Neural cell (in vitro differentiated cells): ENCODE measurements around the gene APBA3. TPM values are rescaled to one million over a fixed set of nuclear protein-coding genes. Genes with fewer than 3 reads are reported as not detected.

Experiments used
- H2AFZ ChIP-seq: fragments of 200-600, 300-800 bp; sonication (generic), shearing (Covaris generic); 2 replicates; pipeline ENCODE4 v1.6.0; 2014; ENCODE audit warnings: low read depth, mild to moderate bottlenecking, antibody characterized with exemption, low read length, moderate library complexity
- H3F3A ChIP-seq: fragments of 200-600 bp; shearing (Covaris generic); 2 replicates; pipeline ENCODE4 v1.6.1; 2016; ENCODE audit warnings: mild to moderate bottlenecking, moderate library complexity, mixed read lengths, antibody characterized with exemption, low read length; ENCODE audit not compliant: insufficient read depth, poor library complexity, severe bottlenecking
- H3K27ac ChIP-seq: fragments of 200-600, 300-800 bp; sonication (generic), shearing (Covaris generic); 2 replicates; pipeline ENCODE4 v1.5.1; 2014; ENCODE audit warnings: mild to moderate bottlenecking, low read length, moderate library complexity
- H3K27me3 ChIP-seq: fragments of 300-800, 200-600 bp; sonication (generic), shearing (Covaris generic); 2 replicates; pipeline ENCODE4 v1.6.0; 2014; ENCODE audit warnings: mild to moderate bottlenecking, low read depth, low read length, moderate library complexity; ENCODE audit not compliant: insufficient read depth
- H3K36me3 ChIP-seq: fragments of 300-800, 200-600 bp; sonication (generic), shearing (Covaris generic); 2 replicates; pipeline ENCODE4 v1.5.1; 2014; ENCODE audit warnings: mild to moderate bottlenecking, antibody characterized with exemption, low read length, moderate library complexity; ENCODE audit not compliant: insufficient read depth
- H3K4me2 ChIP-seq: fragments of 300-800, 200-600 bp; sonication (generic), shearing (Covaris generic); 2 replicates; pipeline ENCODE4 v1.6.0; 2014; ENCODE audit warnings: mild to moderate bottlenecking, low read length
- H3K4me3 ChIP-seq: fragments of 300-800, 200-600 bp; sonication (generic), shearing (Covaris generic); 2 replicates; pipeline ENCODE4 v1.5.1; 2014; ENCODE audit warnings: mild to moderate bottlenecking, low read length, moderate library complexity
- H3K79me2 ChIP-seq: fragments of 200-600 bp; shearing (Covaris generic); replicated peaks from 2 replicates; pipeline ENCODE4 v1.6.0; 2014; ENCODE audit warnings: mild to moderate bottlenecking, low read length, moderate library complexity; ENCODE audit not compliant: insufficient read depth
- H3K9ac ChIP-seq: fragments of 300-800, 200-600 bp; sonication (generic), shearing (Covaris generic); 2 replicates; pipeline ENCODE4 v1.6.1; 2016; ENCODE audit warnings: mild to moderate bottlenecking, low read length, mixed read lengths
- H3K9me2 ChIP-seq: fragments of 200-600 bp; shearing (Covaris generic); 2 replicates; pipeline ENCODE4 v1.6.1; 2016; ENCODE audit warnings: mild to moderate bottlenecking, low read length, mixed read lengths; ENCODE audit not compliant: insufficient read depth
- H3K9me3 ChIP-seq: fragments of 200-600, 300-800 bp; sonication (generic), shearing (Covaris generic); 2 replicates; pipeline ENCODE4 v1.6.1; 2016; ENCODE audit warnings: mild to moderate bottlenecking, mixed run types, low read length, moderate library complexity, mixed read lengths
- H4K20me1 ChIP-seq: fragments of 200-600 bp; shearing (Covaris generic); 2 replicates; pipeline ENCODE4 v1.6.1; 2016; ENCODE audit warnings: mild to moderate bottlenecking, mixed run types; ENCODE audit not compliant: insufficient read depth
- EP300 ChIP-seq: fragments of 450-650 bp; conservative IDR thresholded peaks from 2 replicates; pipeline ENCODE4 v1.6.1; 2014; ENCODE audit warnings: antibody characterized with exemption, mild to moderate bottlenecking, moderate library complexity; ENCODE audit not compliant: poor library complexity, severe bottlenecking
- EZH2 ChIP-seq: fragments of 200-600, 300-800 bp; shearing (Covaris generic), sonication (generic); IDR thresholded peaks from 2 replicates; pipeline ENCODE4 v1.6.1; 2014; ENCODE audit warnings: antibody characterized with exemption, low read length, borderline replicate concordance, mild to moderate bottlenecking; ENCODE audit not compliant: insufficient read depth, poor library complexity, severe bottlenecking
- MXI1 ChIP-seq: fragments of 450-650 bp; conservative IDR thresholded peaks from 2 replicates; pipeline ENCODE4 v1.6.1; 2014; ENCODE audit warnings: antibody characterized with exemption, mild to moderate bottlenecking; ENCODE audit not compliant: poor library complexity, severe bottlenecking
- POLR2AphosphoS5 ChIP-seq: IDR thresholded peaks from 2 replicates; pipeline ENCODE4 v1.6.1; 2012
- RAD21 ChIP-seq: fragments of 450-650 bp; conservative IDR thresholded peaks from 2 replicates; pipeline ENCODE4 v1.6.1; 2014; ENCODE audit warnings: antibody characterized with exemption, mild to moderate bottlenecking, moderate library complexity
- SMC3 ChIP-seq: fragments of 450-650 bp; conservative IDR thresholded peaks from 2 replicates; pipeline ENCODE4 v1.6.1; 2014; ENCODE audit warnings: antibody characterized with exemption, mild to moderate bottlenecking, moderate library complexity; ENCODE audit not compliant: poor library complexity
- TAF1 ChIP-seq: IDR thresholded peaks from 2 replicates; pipeline ENCODE4 v1.6.1; 2012; ENCODE audit warnings: low read depth
- polyA plus RNA-seq: library from polyadenylated mRNA; depleted of rRNA; stranded (reverse); fragments of >200 nt; gene quantifications from 2 replicates; pipeline ENCODE4 v1.2.3, GENCODE V29; 2014
- TF ChIP-seq, protein P1 (sequence below): fragments of 450-650 bp; IDR thresholded peaks from 2 replicates; pipeline ENCODE4 v1.5.1; 2014; ENCODE audit warnings: antibody characterized with exemption, mild to moderate bottlenecking, moderate library complexity; ENCODE audit not compliant: poor library complexity, severe bottlenecking
- TF ChIP-seq, protein P2 (sequence below): IDR thresholded peaks from 2 replicates; pipeline ENCODE4 v1.6.1; 2012; ENCODE audit warnings: borderline replicate concordance

APBA3 gene
- polyA plus RNA-seq, 1 donor from 2014 or later, result 37.1 TPM

DNA sequence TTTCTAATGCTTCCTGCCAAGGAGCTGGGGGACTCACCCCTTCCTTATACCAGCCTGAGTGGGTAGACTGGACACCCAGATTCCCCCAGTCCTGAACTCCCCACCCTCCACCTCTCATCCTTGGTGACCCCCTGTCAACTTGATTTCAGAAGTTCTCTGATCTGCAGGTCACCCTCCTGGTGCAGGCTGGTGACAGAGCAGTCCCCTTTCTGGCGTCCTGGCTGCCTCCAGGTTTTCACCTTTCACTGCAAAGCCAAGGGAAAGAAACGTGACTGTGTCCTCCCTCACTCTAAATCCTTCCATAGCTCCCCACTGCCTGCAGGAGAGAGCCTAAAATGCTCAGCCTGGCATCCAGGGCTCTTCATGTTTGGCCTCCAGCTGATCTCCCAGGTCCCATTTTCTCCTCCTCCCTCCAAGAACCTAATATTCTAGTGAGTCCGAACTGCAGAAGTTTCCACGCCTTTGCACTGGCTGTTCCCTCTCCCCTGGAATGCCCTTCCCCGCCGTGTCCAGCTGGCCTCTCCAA is 28.8 kb upstream of the APBA3 start:
- Histone ChIP-seq H4K20me1 (no peaks in the 10 kb centered on the region), H3K27ac (no peak overlapping the region), H3K79me2 (no peaks in the 10 kb centered on the region), H3F3A (no peaks in the 10 kb centered on the region), H3K4me3 (no peak overlapping the region), H3K9me3 (no peaks in the 10 kb centered on the region), H2AFZ (no peak overlapping the region), H3K36me3 (no peaks in the 10 kb centered on the region), H3K9ac (no peak overlapping the region), H3K27me3 (peaks cover 21% of the 10 kb centered on the region), H3K4me2 (no peak overlapping the region), H3K9me2 (no peaks in the 10 kb centered on the region)
- TF ChIP-seq RAD21 (no peak), SMC3 (no peak), TAF1 (no peak)

DNA sequence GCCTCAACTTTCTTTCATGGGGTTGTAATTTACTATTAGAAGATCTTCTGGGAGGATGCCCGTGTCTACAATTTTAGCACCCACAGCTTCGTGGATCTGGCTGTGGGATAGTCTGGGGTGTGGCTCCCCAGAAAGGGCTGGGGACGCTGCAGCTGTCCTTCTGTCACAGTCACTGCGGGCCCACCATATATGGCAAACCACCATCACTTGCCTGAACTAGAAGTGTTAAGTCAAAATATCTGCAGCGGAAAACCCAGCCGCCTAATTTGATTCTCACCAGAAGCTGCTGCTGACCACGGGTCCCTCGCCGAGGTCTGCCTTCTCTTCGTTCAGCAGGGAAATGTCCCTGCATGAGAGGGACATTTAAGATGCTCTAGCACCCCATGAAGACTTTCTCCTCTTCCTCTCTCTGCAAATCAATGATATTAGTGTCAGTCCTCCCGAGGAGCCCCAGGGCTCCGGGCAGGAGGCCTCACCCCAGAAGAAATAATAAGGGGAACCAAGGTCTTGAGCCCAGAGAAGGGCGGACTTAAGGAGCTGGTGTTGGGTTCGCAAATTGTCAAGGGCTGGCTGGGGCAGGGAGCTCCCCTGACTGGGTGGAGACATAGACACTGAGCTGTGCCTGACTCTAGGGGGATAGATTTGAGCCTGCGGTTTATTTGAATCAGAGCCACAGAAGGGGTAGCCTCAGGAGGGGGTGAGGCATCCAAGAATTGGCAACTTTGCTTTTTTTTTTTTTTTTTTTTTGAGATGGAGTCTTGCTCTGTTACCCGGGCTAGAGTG is 27.7 kb upstream of the APBA3 start:
- Histone ChIP-seq H3K79me2 (no peaks in the 10 kb centered on the region), H4K20me1 (no peaks in the 10 kb centered on the region), H3K27me3 (peaks cover 32% of the 10 kb centered on the region), H3K9me3 (no peaks in the 10 kb centered on the region), H3K36me3 (no peaks in the 10 kb centered on the region), H2AFZ (no peak overlapping the region), H3K9me2 (no peaks in the 10 kb centered on the region), H3K4me2 (no peak overlapping the region), H3F3A (no peaks in the 10 kb centered on the region), H3K4me3 (no peak overlapping the region), H3K9ac (no peak overlapping the region), H3K27ac (no peak overlapping the region)
- TF ChIP-seq, protein P1, sequence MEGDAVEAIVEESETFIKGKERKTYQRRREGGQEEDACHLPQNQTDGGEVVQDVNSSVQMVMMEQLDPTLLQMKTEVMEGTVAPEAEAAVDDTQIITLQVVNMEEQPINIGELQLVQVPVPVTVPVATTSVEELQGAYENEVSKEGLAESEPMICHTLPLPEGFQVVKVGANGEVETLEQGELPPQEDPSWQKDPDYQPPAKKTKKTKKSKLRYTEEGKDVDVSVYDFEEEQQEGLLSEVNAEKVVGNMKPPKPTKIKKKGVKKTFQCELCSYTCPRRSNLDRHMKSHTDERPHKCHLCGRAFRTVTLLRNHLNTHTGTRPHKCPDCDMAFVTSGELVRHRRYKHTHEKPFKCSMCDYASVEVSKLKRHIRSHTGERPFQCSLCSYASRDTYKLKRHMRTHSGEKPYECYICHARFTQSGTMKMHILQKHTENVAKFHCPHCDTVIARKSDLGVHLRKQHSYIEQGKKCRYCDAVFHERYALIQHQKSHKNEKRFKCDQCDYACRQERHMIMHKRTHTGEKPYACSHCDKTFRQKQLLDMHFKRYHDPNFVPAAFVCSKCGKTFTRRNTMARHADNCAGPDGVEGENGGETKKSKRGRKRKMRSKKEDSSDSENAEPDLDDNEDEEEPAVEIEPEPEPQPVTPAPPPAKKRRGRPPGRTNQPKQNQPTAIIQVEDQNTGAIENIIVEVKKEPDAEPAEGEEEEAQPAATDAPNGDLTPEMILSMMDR, result no peak
- TF ChIP-seq MXI1, result no peak
- no peak for TF ChIP-seq EP300
- TF ChIP-seq, protein P2, sequence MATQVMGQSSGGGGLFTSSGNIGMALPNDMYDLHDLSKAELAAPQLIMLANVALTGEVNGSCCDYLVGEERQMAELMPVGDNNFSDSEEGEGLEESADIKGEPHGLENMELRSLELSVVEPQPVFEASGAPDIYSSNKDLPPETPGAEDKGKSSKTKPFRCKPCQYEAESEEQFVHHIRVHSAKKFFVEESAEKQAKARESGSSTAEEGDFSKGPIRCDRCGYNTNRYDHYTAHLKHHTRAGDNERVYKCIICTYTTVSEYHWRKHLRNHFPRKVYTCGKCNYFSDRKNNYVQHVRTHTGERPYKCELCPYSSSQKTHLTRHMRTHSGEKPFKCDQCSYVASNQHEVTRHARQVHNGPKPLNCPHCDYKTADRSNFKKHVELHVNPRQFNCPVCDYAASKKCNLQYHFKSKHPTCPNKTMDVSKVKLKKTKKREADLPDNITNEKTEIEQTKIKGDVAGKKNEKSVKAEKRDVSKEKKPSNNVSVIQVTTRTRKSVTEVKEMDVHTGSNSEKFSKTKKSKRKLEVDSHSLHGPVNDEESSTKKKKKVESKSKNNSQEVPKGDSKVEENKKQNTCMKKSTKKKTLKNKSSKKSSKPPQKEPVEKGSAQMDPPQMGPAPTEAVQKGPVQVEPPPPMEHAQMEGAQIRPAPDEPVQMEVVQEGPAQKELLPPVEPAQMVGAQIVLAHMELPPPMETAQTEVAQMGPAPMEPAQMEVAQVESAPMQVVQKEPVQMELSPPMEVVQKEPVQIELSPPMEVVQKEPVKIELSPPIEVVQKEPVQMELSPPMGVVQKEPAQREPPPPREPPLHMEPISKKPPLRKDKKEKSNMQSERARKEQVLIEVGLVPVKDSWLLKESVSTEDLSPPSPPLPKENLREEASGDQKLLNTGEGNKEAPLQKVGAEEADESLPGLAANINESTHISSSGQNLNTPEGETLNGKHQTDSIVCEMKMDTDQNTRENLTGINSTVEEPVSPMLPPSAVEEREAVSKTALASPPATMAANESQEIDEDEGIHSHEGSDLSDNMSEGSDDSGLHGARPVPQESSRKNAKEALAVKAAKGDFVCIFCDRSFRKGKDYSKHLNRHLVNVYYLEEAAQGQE, result no peak
- no peak for TF ChIP-seq SMC3
- TF ChIP-seq RAD21, result no peak
- TF ChIP-seq EZH2, result no peak
- TF ChIP-seq POLR2AphosphoS5, result no peak
- TF ChIP-seq TAF1, result no peak
